Measurements from ENCODE around the gene C7orf33. TPM values are rescaled to one million over a fixed set of nuclear protein-coding genes. Genes with fewer than 3 reads are reported as not detected.

C7orf33 gene
- total and polyA plus RNA-seq, 2 of the 13 experiments (the other 11 are each of a cell fraction or from before 2014, with no cell fraction given) = not detected

- TF ChIP-seq ZHX1 (CRISPR knock-in tag; IDR thresholded peaks at IDR 0.05; ENCODE audit: low read depth) (no peak), CREBL2 (CRISPR knock-in tag; IDR thresholded peaks at IDR 0.05; ENCODE audit: borderline replicate concordance) (no peak), DRAP1 (CRISPR knock-in tag; IDR thresholded peaks at IDR 0.05) (no peak), PPARG (CRISPR knock-in tag; conservative IDR thresholded peaks at IDR 0.05) (no peak), PRDM4 (CRISPR knock-in tag; IDR thresholded peaks at IDR 0.05; ENCODE audit: borderline replicate concordance) (no peak), ZNF292 (CRISPR knock-in tag; IDR thresholded peaks at IDR 0.05; ENCODE audit: borderline replicate concordance, low read depth) (no peak), ZFY (CRISPR knock-in tag; IDR thresholded peaks at IDR 0.05) (no peak), GZF1 (CRISPR knock-in tag; IDR thresholded peaks at IDR 0.05) (no peak), ZNF510 (CRISPR knock-in tag; IDR thresholded peaks at IDR 0.05; ENCODE audit: low read depth) (no peak), PTBP1 (IDR thresholded peaks at IDR 0.05; ENCODE audit: low read depth, low read length, poor library complexity, severe bottlenecking) (no peak)
Measured at GRCh38 chr7:148566736-148567135, 23.8 kb upstream of the C7orf33 start (continued).
